Astrocyte of the spinal cord (primary cell): Measurements from ENCODE around the gene TSPAN15.

Experiments used
- DNase-seq: peaks from one replicate; pipeline ENCODE4 v3.0.0; 2011; ENCODE audit warnings: low read depth, low spot score
- H3K4me3 ChIP-seq: 2 replicates; pipeline ENCODE4 v1.5.1; 2011; ENCODE audit warnings: low read depth, mild to moderate bottlenecking, low read length, moderate library complexity
- in situ Hi-C: cut with HindIII; loops from 2 replicates; pipeline ENCODE4 v1.10.0; 2017; ENCODE audit warnings: low sequenced_read_pairs
- TF ChIP-seq, protein P1 (sequence below): IDR thresholded peaks from 2 replicates; pipeline ENCODE4 v1.5.1; 2012; ENCODE audit warnings: low read depth, mild to moderate bottlenecking, low read length, inconsistent platforms

TSPAN15 gene

DNA sequence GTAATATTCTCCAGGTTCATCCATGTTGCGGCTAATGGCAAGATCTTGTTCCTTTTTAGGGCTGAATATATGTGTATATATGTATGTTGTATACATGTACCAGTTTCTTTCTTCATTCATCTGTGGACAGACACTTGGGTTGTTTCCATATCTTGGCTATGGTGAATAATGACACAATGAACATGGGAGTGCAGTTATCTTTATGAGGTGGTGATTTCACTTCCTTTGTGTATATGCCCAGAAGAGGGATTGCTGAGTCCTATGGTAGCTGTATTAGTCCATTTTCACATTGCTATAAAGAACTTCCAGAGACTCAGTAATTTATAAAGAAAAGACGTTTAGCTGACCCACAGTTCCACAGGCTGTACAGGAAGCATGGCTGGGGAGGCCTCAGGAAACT is 17.1 kb upstream of the TSPAN15 start:
- TF ChIP-seq, protein P1, sequence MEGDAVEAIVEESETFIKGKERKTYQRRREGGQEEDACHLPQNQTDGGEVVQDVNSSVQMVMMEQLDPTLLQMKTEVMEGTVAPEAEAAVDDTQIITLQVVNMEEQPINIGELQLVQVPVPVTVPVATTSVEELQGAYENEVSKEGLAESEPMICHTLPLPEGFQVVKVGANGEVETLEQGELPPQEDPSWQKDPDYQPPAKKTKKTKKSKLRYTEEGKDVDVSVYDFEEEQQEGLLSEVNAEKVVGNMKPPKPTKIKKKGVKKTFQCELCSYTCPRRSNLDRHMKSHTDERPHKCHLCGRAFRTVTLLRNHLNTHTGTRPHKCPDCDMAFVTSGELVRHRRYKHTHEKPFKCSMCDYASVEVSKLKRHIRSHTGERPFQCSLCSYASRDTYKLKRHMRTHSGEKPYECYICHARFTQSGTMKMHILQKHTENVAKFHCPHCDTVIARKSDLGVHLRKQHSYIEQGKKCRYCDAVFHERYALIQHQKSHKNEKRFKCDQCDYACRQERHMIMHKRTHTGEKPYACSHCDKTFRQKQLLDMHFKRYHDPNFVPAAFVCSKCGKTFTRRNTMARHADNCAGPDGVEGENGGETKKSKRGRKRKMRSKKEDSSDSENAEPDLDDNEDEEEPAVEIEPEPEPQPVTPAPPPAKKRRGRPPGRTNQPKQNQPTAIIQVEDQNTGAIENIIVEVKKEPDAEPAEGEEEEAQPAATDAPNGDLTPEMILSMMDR: no peak
- H3K4me3 ChIP-seq: no peak overlapping the region
- DNase-seq: no peak
- in situ Hi-C loops: no loop called here

DNA sequence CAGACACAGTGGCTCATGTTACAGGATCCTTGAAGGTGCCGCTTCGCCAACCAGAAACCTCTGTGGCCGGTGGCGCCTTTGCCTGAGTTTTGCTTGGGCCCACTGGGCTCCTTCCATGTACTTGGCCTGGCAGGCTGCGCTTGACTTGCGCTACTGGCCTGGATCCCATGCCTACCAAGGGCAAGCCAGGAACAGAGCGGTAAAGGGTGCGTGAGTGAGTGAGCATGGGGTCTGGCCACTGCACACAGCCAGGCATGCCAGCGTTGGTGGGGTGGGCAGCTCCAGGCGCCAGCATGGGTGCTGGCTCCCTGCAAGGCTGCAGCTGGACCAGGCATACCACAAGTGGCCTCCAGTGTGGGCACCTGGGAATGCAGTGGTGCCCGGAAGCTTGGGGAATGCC is 16.3 kb upstream of the TSPAN15 start:
- no peak for DNase-seq
- TF ChIP-seq, protein P1: no peak
- H3K4me3 ChIP-seq: no peak overlapping the region
- in situ Hi-C loops: no loop called here

DNA sequence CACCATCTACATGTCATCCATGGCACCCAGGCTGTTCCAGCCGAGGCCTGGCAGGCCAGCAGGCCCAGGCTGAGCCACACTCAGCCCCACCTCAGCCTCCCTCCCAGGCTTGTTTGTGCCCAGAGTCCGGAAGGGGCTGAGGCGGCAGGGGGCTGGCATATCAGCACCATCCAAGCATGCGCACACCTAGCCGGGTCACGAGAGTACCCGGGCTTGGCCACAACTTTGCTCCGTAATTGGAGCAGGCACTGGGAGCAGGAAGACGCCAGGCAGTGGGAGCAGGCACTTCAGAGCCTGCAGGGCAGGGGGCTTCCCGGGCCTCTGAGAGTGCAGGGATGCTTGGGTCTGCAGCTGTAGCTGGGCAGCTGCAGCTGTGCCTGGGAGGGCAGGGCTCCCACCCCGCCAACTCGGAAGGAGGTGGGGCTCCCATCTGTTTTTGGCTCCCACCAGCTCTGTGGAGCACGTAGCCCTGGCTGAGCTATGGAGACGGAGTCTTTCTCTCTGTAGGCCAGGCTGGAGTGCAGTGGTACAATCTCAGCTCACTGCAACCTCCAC is 15.2 kb upstream of the TSPAN15 start:
- in situ Hi-C loops: no loop called here
- TF ChIP-seq, protein P1: no peak
- no peak for DNase-seq
- no peak overlapping the region for H3K4me3 ChIP-seq

DNA sequence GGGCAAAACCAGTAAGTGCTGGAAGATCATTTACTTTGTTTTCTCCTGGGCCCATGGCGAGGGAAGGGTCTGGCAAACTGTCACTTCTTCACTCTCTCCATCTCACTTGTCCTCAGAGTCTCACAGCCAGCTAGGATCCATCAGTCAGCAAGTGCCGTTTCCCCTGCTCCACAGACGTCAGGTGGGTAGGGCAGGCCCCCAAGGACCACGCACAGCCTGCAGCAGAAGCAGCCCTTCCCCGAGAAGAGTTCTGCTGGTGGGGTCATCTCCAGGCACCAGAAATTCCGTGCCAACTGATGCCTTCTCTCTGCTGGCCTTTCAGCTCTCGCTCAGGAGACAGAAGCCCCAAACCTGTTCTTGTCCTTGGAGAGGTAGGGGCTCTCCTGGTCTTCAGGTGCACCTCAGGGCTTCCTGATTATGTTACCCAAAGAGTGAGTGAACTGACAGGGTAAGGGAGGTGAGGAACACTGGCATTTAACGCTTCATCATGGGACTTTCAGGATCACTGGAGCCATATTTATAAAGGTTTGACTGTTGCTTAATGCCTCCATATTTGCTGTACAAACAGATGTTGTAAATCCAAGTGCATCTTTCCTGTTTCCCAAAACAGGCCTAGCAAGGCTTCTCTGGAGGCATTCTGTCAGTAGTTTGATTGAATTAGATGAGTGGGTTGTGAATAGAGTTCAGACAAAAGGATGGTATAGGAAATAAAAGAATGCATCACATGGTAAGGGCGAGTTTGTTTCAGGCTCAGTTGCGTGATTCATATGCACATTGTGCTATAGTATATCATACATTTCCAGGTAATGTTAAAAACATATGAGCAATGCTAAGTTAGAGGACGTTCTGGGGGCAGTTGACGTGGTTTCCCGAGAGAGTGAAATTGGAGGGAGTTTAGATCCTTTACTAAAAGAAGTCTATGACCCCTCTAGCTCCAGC is 13.7 kb upstream of the TSPAN15 start:
- DNase-seq: no peak
- H3K4me3 ChIP-seq: no peak overlapping the region
- TF ChIP-seq, protein P1: no peak
- in situ Hi-C loops: no loop called here

DNA sequence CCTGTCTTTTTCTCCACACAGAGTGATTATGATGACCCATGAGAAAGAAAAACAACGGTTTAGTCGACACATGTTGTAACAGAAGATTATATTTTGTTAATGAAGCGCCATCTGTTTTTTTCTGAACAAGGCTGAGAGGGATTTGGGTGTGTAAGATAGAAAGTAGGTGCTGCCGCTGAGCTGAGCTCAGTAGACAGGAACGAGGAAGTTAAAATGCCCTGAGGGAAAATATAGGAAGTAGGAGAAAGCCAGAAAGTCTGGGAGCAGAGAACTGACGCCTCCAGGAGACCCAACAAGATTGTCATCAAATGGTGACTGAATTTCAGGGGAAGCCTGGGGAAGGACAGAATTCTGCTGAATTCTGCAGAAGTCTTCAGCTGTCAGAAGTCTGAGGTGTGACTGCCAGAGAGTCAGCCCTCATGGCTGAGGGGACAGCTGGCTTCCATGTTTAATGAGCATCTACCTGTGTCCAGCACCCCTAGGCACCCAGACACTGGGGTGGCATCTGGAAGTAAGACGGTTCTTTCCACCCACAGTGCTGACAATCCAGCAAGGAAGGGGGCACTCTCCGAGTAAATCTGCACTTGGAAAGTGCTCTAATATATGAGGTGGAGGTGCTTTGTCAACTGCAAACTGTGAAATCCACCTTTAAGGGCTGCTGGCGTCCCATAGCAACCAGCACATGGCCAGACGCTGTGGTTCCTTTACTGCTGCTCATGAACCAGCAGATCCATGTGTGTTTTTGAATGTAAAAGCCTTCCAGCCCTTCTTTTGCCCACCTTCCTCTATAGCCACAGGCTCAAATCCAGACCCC is 12.5 kb upstream of the TSPAN15 start:
- H3K4me3 ChIP-seq: no peak overlapping the region
- DNase-seq: peak; percentile 4
- in situ Hi-C loops: no loop called here
- TF ChIP-seq, protein P1: no peak

DNA sequence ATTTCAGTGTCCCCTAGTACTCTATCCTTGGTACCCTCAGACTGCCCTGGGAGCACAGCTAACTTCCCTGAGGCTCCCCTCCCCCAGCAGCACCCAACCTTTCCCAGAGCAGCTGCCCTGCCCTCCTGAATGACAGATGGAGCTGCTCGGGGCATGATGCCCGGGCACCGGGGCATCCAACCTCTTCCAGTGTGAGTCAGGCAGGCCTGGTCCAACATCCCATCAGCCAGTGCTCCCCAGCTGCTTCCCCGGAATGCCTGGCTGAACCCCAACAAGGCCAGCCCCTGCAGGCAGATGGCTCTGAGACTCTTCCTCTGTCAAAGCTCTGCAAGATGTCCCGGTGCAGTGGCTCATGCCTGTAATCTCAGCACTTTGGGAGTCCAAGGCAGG is 11.9 kb upstream of the TSPAN15 start:
- in situ Hi-C loops: no loop called here
- TF ChIP-seq, protein P1: no peak
- no peak for DNase-seq
- H3K4me3 ChIP-seq: no peak overlapping the region
